Activated T-cell treated with anti-CD3 and anti-CD28 coated beads for 24 hours (primary cell): ENCODE measurements around the gene TRPV3.

ENCODE experiments used
- DNase-seq: peaks from one replicate; pipeline ENCODE4 v3.0.0-alpha.2; 2020; ENCODE audit warnings: low read depth

Gene TRPV3

GRCh38 chr17:3546521-3546920, 11.1 kb downstream of the TRPV3 start:
- DNase-seq, result no peak

DNA sequence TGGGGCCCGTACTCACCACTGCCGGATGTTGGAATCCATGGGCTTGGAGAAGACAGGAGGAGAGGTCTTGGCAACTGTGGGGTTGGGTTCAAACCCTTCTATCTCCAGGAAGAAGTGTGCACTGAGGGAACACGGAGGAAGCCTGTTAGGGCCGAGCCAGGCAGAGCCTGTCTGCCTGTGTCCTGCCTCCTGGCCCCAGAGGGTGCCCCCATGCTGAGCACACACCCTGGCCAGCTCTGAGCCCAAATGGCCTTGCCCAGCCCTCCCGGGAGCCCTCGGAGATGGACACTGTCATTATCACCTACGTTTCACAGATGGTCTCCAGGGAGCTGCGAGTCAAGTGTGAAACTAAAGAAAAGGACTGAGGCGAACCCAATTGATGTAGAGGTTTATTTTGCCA, 12.5 kb downstream of the TRPV3 start:
- no peak for DNase-seq

- DNase-seq, result no peak
These were observed 13.2 kb downstream of the TRPV3 start for GRCh38 chr17:3544365-3544764.

GRCh38 chr17:3543453-3543852, 14.2 kb downstream of the TRPV3 start:
- no peak for DNase-seq

- no peak for DNase-seq
These were observed 15.1 kb downstream of the TRPV3 start for GRCh38 chr17:3542410-3543088.

GRCh38 chr17:3539881-3540540, 17.6 kb downstream of the TRPV3 start:
- no peak for DNase-seq

- no peak for DNase-seq
These were observed 20.9 kb downstream of the TRPV3 start for GRCh38 chr17:3536716-3537115.

- DNase-seq, result peak; percentile 48
These were observed 22.2 kb downstream of the TRPV3 start for GRCh38 chr17:3535253-3535995.

GRCh38 chr17:3534881-3535252, 22.7 kb downstream of the TRPV3 start:
- no peak for DNase-seq

DNA sequence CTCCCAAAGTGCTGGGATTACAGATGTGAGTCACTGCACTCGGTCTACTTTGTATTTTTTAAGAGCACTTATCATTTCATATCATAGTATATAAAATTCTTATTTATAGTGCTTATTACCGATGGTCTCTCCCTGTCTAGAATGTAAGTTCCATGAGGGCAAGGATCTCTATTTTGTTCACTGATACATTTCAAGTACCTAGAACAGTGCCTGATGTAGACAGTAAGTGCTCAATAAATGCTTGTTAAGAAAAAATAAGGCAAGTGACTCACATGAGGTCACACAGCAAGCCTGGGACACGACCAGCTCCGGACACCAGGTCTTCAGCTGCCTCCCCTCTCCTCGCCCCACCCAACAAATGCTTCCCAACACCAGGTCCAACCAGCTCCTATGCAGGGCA, 23.9 kb downstream of the TRPV3 start:
- no peak for DNase-seq

GRCh38 chr17:3532859-3533142, 24.8 kb downstream of the TRPV3 start:
- DNase-seq, result no peak

DNA sequence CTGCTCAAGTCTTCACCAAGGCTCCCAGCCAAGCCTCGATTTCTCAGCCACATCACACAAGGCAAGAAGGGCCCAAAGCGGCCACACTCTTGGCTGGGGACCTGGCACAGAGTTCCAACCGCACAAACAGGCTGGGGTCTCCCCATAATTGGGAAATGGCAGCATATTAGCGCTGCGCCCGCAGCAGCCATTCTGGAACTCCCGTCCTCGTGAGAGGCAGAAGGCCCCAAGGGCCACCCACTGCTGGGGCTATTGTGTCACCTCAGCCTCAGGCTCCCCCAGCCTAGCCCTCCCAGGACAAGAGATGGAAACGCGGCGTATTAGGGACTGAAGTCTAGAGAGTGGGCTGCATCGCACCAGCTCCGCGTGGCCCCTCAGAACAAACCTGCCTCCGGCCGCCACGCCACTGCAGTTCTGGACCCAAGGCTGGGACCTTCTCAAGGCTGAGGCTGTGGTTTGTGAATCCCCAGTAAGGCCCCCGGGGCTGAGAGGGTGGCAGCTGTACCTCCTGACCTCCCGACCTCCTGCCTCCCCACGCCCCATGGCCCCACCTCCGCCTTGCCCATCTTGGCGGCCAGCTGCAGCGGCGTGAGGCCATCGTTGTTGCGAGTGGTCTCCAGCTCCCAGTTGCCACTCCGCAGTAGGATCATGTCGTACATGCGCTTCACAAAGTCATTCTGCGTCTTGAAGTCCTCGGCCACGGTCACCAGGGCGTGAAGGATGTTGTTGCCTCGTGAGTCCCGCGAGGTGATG, 25.3 kb downstream of the TRPV3 start:
- no peak for DNase-seq

DNA sequence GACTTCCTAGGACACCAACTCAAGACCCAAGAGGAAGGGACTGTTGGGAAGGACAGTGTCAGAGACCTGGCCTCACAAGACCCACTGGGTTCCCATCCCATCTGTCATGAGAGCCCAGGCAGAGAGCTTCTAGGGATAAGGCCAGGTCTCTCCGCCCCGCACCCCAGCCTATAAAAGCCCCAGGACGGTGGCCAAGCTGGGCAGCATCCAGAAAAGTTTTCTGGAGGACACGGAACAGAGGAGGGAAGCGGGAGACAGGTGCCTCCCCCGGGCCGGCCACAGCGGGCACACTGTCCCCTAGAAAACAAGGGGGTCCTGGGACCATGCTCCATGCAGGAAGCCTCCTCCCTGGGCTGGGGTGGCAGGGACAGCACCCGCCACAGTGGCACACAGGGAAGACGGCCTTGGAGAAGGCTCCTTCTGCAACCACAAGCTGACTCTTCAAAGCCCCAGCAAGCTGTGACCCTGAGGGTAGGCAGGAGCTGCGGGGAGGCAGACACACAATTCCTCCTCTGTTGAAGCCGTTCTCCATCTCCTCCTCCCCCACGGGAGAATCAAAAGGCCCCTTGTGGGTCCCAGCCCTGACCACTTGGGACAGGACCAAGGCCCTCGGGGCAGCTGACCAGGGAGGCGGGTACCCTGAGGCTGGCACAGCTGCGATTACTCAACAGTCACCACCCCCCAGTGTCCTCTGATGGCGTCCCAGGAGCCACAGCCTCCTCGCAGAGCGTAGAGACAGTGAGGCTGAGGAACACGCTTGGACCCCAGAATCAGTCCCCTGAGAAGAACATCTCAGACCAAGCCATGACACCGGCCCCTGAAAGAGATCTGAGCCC, 26.1 kb downstream of the TRPV3 start:
- DNase-seq, result no peak

DNA sequence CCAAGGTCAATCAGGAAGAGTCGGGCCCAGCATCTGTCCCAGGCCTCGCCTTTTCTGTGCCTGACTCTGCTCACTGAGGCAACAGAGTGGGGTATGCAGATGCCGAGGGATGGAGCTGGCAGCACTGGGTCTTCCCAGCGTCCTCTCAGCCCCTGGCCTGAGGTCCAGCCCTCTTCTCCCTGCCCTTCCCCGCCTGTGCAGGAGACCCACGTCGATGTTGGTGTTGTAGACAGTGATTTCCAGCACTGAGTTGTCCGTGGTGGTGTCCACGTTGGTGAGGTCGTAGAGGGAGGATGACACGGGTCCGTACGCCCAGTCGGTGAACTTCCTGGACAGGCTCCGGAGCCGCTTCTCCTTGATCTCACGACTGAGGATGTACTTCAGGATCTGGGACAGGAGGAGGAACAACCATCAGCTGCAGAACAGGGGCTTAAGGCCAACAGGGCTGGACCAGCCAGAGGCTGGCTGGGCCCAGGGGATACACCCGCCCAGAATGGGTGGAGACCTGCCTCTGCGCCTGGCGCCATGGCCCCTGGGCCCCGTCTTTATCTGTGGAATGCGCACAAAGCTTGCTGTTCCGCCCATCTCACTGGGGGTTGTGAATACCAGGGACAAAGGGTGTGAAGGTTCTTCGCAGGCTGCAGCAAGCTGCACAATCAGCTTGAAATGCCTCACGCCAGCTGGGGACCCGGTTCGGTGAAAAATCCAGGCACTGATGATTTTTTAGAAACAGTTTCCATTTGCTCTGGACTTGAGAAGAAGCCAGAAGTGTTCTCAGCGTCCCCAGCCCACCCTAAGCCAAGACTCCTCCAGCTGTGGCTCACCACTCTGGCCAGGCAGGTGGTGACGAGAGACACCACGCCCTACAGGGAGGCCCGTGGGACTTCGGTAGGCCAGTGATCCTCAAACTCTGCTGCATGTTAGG, 27.5 kb downstream of the TRPV3 start:
- DNase-seq, result no peak

- no peak for DNase-seq
These were observed 28.6 kb downstream of the TRPV3 start for GRCh38 chr17:3528880-3529511.

DNA sequence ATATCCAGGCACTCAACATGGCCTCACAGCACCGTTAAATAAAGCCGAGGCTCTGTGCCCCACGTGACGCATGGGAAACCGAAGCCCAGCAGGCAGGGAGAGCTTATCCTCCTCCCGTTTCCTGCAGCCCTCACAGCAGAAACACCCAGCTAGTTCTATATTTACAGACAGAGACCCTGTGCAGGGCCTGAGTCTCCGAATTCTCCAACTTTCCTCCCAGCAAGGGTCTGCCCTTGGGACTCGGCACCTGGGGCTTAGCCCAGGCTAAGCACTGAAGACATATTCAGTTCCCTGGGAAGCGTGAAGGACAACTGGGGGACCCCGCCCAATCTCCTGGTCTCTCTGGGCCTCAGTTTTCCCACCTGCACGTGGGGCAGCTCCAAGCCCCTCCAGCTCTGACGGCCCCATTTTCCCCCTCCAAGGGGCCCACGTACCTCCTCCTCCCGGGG, 29.2 kb downstream of the TRPV3 start:
- no peak for DNase-seq

GRCh38 chr17:3527896-3528295, 29.7 kb downstream of the TRPV3 start:
- no peak for DNase-seq

DNA sequence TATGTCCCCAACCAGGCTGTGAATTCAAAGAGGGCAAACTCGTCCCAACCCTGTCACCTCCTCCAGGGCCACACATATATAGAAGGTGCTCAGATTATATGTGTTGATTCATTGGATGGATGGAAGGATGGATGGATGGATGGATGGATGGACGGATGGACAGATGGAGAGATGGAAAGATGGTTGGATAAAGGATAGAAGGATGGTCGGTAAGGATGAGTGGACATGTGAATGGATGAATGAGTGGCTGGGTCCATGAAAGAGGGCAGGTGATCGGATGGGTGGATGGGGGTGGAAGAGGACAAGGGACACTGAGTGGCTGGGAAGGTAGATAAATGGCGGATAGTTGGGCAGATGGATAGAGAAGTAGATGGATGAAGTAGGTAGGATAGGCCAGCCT, 30.1 kb downstream of the TRPV3 start:
- DNase-seq, result no peak

GRCh38 chr17:3526971-3527370, 30.6 kb downstream of the TRPV3 start:
- DNase-seq, result no peak

- no peak for DNase-seq
These were observed 31.1 kb downstream of the TRPV3 start for GRCh38 chr17:3526491-3526890.
